Retinal pigment epithelial cell (primary cell): ENCODE data around the gene VEZF1.

Experiments
- DNase-seq: peaks from one replicate; pipeline ENCODE4 v3.0.0-alpha.2; 2010; ENCODE audit warnings: low read depth
- H3K4me3 ChIP-seq: 2 replicates; pipeline ENCODE4 v1.5.1; 2011; ENCODE audit warnings: mild to moderate bottlenecking, low read length, control low read depth, moderate library complexity
- TF ChIP-seq, protein P1 (sequence below): conservative IDR thresholded peaks from 2 replicates; pipeline ENCODE4 v1.5.1; 2011; ENCODE audit warnings: low read depth, low read length, control low read depth, inconsistent platforms

The VEZF1 gene

DNA sequence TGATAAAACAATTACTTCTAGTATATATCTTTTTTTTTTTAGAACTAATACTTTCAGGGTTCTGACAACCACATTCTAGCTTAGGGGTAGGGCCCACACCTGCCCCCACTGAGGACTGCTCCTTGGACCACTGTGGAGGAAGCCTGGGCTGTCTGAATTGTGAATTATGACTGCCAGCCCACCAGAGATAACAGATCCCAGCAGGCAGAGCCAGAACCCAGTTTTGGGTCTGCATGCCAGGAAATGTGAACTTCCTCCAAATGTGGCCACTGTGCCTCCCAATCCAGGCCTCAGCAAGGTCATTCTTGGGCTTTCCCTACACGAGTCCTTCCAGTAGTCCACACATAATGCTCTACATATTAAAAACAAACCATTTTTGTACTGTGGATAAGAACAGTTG is 15.9 kb downstream of the VEZF1 start:
- no peak overlapping the region for H3K4me3 ChIP-seq
- TF ChIP-seq, protein P1, sequence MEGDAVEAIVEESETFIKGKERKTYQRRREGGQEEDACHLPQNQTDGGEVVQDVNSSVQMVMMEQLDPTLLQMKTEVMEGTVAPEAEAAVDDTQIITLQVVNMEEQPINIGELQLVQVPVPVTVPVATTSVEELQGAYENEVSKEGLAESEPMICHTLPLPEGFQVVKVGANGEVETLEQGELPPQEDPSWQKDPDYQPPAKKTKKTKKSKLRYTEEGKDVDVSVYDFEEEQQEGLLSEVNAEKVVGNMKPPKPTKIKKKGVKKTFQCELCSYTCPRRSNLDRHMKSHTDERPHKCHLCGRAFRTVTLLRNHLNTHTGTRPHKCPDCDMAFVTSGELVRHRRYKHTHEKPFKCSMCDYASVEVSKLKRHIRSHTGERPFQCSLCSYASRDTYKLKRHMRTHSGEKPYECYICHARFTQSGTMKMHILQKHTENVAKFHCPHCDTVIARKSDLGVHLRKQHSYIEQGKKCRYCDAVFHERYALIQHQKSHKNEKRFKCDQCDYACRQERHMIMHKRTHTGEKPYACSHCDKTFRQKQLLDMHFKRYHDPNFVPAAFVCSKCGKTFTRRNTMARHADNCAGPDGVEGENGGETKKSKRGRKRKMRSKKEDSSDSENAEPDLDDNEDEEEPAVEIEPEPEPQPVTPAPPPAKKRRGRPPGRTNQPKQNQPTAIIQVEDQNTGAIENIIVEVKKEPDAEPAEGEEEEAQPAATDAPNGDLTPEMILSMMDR, result no peak

DNA sequence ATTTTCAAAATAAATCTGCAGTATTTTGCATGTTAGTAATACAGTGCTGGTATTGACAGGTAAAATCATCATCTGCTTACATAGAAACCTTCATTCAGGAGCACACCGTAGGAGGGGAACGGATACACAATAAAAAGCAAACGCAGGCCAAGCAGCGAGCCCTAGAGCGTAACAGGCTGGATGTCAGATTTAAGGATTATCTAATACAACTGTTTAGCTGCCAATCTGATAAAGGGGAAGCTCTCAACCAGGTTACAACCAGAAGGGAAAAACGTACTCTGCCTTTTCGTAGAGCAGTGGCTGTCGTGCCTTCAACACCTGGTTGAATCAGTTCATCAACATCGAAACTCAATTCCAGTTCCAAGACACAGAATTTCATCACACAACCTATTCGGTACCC is 16.5 kb downstream of the VEZF1 start:
- no peak for DNase-seq
- TF ChIP-seq, protein P1, result no peak
- no peak overlapping the region for H3K4me3 ChIP-seq

More for the DNA sequence above, 15.9 kb downstream of the VEZF1 start:
- DNase-seq, result no peak

DNA sequence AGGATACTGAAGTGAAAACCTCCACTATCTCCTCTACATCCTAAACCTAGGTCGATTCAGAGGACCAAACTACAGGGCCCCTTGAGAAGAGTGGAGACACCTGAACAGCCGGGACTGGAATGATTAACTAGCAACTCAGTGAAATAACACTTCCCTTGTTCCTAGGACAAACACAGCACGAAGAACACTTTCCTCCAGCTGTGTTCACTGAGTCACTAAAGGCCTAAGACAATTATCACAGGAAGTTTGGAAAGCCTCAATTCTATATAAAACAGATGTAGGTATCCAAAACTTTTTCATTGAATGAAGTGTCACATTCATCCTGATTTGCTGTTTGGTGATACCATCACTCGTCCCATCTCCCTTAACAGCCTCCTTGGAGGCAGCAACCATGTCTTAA is 17.3 kb downstream of the VEZF1 start:
- TF ChIP-seq, protein P1, result no peak
- DNase-seq, result no peak
- no peak overlapping the region for H3K4me3 ChIP-seq

DNA sequence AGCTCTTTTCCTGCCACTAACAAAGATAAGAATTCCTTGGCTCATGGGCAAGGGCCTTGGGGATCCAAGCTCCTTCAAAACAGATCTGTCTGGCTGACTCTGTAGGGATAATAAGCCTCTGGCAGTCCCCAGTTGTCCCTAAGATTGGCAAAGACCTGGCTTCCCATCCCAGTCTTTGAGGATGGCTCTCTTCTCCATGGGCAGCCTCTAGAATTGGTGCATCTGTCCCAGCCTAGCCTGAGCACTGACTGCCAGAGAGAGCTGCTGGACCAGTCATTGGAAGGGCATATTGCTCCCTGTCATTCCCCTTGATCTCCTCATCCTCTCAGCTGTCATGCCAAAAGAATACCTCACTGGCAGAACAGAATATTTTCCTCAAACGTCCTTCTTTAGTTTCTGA is 19.6 kb downstream of the VEZF1 start:
- TF ChIP-seq, protein P1, result no peak
- H3K4me3 ChIP-seq, result no peak overlapping the region
- DNase-seq, result no peak

DNA sequence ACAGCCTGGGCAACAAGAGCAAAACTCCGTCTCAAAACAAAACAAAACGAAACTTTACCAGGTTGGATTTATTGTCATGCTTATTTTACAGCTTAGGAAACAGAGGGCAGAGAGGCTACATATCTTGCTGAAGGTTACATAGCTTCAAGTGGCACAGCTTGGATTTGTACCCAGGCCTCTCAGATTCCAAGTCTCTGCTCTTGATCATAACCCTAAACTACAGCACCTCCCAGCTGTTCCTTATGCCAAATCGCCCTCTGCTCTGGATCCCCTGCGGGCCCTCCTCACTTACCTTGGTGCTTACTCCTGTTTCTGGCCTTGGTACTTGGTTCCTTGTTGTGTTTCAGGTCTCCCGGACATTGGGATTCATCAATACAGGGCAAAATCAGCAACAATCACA is 21.2 kb downstream of the VEZF1 start:
- DNase-seq, result no peak
- TF ChIP-seq, protein P1, result no peak
- H3K4me3 ChIP-seq, result no peak overlapping the region

DNA sequence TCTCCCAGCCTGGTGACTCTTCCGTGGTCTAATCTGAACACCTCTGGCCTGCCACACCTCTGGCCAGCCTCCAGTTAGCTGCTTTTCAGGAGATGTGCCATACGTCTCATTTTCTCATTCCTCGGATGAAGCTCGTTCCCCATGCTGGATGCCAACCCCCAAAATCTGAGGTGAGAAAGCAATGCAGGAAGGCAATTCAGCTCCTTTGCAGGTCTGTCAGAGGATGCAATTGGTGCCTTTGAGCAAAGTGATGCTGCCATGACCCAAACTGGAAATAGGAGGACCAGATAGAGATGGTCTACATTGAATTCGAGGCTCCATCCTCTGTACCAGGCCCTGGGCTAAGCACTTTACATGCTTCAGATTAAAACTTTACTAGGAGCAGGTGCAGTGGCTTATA is 21.8 kb downstream of the VEZF1 start:
- no peak overlapping the region for H3K4me3 ChIP-seq

DNA sequence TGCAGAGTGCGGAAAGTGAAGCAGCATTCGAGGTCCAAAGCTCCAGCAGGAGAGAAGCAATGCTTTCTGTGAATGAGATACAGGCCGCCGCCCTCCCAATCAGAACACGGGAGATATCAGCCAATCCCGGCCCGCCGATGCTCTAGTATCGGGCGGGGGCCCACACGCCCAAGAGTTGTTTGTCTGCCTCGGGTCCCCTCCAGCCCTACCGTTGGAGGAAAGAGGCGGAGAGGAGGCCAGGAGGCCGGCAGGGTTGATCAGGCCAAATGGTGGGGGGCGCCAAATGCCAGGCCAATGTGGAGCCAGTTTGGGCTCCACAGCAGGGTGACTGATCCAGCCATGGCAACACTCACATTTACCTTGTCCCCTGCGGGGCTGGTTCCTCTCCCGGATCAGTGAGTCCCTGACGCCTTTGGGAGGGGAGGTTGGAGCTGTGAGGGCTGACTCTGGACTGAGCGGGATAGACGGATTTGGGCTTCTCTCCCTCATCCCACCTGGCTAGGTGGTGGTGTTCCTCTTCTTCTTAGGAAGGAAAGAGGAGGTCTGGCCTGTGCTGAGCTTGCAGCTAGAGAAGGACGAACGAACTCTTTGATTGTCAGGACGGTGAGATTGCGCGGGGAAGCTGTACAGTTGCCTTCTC is 22.4 kb downstream of the VEZF1 start:
- no peak overlapping the region for H3K4me3 ChIP-seq
- TF ChIP-seq, protein P1, result no peak
- no peak for DNase-seq

More for the DNA sequence above, 21.8 kb downstream of the VEZF1 start:
- TF ChIP-seq, protein P1, result no peak
- DNase-seq, result no peak
